GM19395 (cell line): ENCODE results near the gene ZC2HC1B.
"Not testable (repeated sequence)": the region's sequence is repeated elsewhere in the genome, so short reads cannot be mapped to it uniquely, and the experiment has no call there.

Experiments used
- ATAC-seq: cut with Tn5 transposase; IDR thresholded peaks from one replicate; pipeline ENCODE4 v1.9.1; 2021; ENCODE audit warnings: mild to moderate bottlenecking, moderate library complexity; ENCODE audit not compliant: unreplicated experiment

The ZC2HC1B gene

GRCh38 chr6:143864234-143864633 is at the start of gene ZC2HC1B:
Gene ZC2HC1B (plus strand): TSS chr6:143864474. CDS start chr6:143864540, 66 bp downstream.
- no peak for ATAC-seq

- ATAC-seq: no peak
Measured at GRCh38 chr6:143817621-143818020, 46.7 kb upstream of the ZC2HC1B start.

- ATAC-seq: no peak
Measured at GRCh38 chr6:143821359-143821758, 42.9 kb upstream of the ZC2HC1B start.

GRCh38 chr6:143822584-143823024 is 41.7 kb upstream of the ZC2HC1B start:
- no peak for ATAC-seq

GRCh38 chr6:143823548-143823947 is 40.7 kb upstream of the ZC2HC1B start:
- no peak for ATAC-seq

GRCh38 chr6:143828572-143828971 is 35.7 kb upstream of the ZC2HC1B start:
- no peak for ATAC-seq

GRCh38 chr6:143836150-143836549 is 28.1 kb upstream of the ZC2HC1B start:
- ATAC-seq: no peak

- no peak for ATAC-seq
Measured at GRCh38 chr6:143838395-143838794, 25.9 kb upstream of the ZC2HC1B start.

GRCh38 chr6:143839196-143839595 is 25.1 kb upstream of the ZC2HC1B start:
- ATAC-seq: no peak

- ATAC-seq: no peak
Measured at GRCh38 chr6:143840595-143841265, 23.5 kb upstream of the ZC2HC1B start.

- no peak for ATAC-seq
Measured at GRCh38 chr6:143842461-143842901, 21.8 kb upstream of the ZC2HC1B start.

- peak; percentile 100 for ATAC-seq
Measured at GRCh38 chr6:143842902-143843676, 21.2 kb upstream of the ZC2HC1B start, which contains the start of gene LTV1. Gene LTV1 (plus strand): TSS chr6:143843338. CDS start chr6:143843478, 140 bp downstream.

- peak; percentile 12 for ATAC-seq
Measured at GRCh38 chr6:143843677-143843999, 20.6 kb upstream of the ZC2HC1B start.

GRCh38 chr6:143844006-143844405 is 20.3 kb upstream of the ZC2HC1B start:
- no peak for ATAC-seq

- no peak for ATAC-seq
Measured at GRCh38 chr6:143845033-143845432, 19.2 kb upstream of the ZC2HC1B start.

GRCh38 chr6:143851706-143852105 is 12.6 kb upstream of the ZC2HC1B start:
- ATAC-seq: not testable (repeated sequence)

GRCh38 chr6:143855057-143855456 is 9.2 kb upstream of the ZC2HC1B start:
- ATAC-seq: not testable (repeated sequence)

GRCh38 chr6:143856762-143857161 is 7.5 kb upstream of the ZC2HC1B start:
- not testable (repeated sequence) for ATAC-seq

GRCh38 chr6:143857651-143858050 is 6.6 kb upstream of the ZC2HC1B start:
- no peak for ATAC-seq

- no peak for ATAC-seq
Measured at GRCh38 chr6:143859891-143860660, 4.2 kb upstream of the ZC2HC1B start.

GRCh38 chr6:143863771-143864170 is 503 bp upstream of the ZC2HC1B start:
- no peak for ATAC-seq
